Gastroesophageal sphincter (tissue), 4 donors: ENCODE results near the gene SCAP. TPM values are rescaled to one million over a fixed set of nuclear protein-coding genes. Genes with fewer than 3 reads are reported as not detected.
A peak's percentile ranks its signal among the peaks of the same experiment; 100 is the strongest.

ENCODE experiments used
- ATAC-seq: fragments of 150-250 bp; one replicate; pipeline ENCODE4 v1.9.1; 2016; ENCODE audit warnings: mild to moderate bottlenecking, moderate library complexity
- H3K27ac ChIP-seq, 4 donors: fragments of 200-600 bp; sonication (generic) in 3 of 4; 1 replicate in 3 of 4; 2 replicates in 1 of 4; pipeline ENCODE4 v1.5.1; 2016 to 2019
- H3K27me3 ChIP-seq: fragments of 200-600 bp; sonication (generic); one replicate; pipeline ENCODE4 v1.5.1; 2019
- H3K36me3 ChIP-seq, 2 donors: fragments of 200-600 bp; sonication (generic); one replicate each; pipeline ENCODE4 v1.5.1; 2019; ENCODE audit warnings: control low read depth in 1 of 2
- H3K4me1 ChIP-seq, 3 donors: fragments of 200-600 bp; sonication (generic); 1 replicate in 2 of 3; 2 replicates in 1 of 3; pipeline ENCODE4 v1.5.1; 2016 to 2019; ENCODE audit warnings: control low read depth in 2 of 3
- H3K4me3 ChIP-seq, 2 donors: fragments of 200-600 bp; sonication (generic); one replicate each; pipeline ENCODE4 v1.5.1; 2019; ENCODE audit warnings: mild to moderate bottlenecking in 1 of 2, moderate library complexity in 1 of 2
- H3K9me3 ChIP-seq, 3 donors: fragments of 200-600 bp; sonication (generic); one replicate each; pipeline ENCODE4 v1.5.1; 2017 to 2019; ENCODE audit warnings: control low read depth in 2 of 3
- CTCF ChIP-seq, 4 experiments: fragments of 200-600 bp in 2 of 4; fragments of 450-650 bp in 2 of 4; sonication (generic) in 1 of 4; IDR thresholded peaks; one replicate each; pipeline ENCODE4 v1.5.1; 2017 to 2019; ENCODE audit warnings: antibody characterized with exemption in 4 of 4, mild to moderate bottlenecking in 2 of 4, moderate library complexity in 2 of 4
- EP300 ChIP-seq: sonication (generic); formaldehyde crosslinking; IDR thresholded peaks from one replicate; pipeline ENCODE4 v1.6.1; 2017; ENCODE audit warnings: antibody characterized with exemption, mild to moderate bottlenecking
- POLR2A ChIP-seq, 2 donors: fragments of 450-650 bp; IDR thresholded peaks; one replicate each; pipeline ENCODE4 v1.6.1; 2017; ENCODE audit warnings: antibody characterized with exemption in 2 of 2, mild to moderate bottlenecking in 2 of 2, moderate library complexity in 1 of 2
- POLR2AphosphoS5 ChIP-seq: sonication (generic); formaldehyde crosslinking; IDR thresholded peaks from one replicate; pipeline ENCODE4 v1.6.1; 2017; ENCODE audit warnings: antibody characterized with exemption
- WGBS, 2 donors: methylation state at CpG; one replicate each; pipeline ENCODE4 v1.1.5; 2018; ENCODE audit warnings: low coverage in 1 of 2; 5-methylcytosine and 5-hydroxymethylcytosine counted together
- total RNA-seq, 4 donors: library from RNA; depleted of rRNA; stranded (reverse); fragments of >200 nt; gene quantifications; one replicate each; pipeline ENCODE4 v1.1.0, GENCODE V29; 2016

The SCAP gene
- total RNA-seq, 4 donors from 2014 or later: 58.8 to 93.5 (median 71.5) TPM

DNA sequence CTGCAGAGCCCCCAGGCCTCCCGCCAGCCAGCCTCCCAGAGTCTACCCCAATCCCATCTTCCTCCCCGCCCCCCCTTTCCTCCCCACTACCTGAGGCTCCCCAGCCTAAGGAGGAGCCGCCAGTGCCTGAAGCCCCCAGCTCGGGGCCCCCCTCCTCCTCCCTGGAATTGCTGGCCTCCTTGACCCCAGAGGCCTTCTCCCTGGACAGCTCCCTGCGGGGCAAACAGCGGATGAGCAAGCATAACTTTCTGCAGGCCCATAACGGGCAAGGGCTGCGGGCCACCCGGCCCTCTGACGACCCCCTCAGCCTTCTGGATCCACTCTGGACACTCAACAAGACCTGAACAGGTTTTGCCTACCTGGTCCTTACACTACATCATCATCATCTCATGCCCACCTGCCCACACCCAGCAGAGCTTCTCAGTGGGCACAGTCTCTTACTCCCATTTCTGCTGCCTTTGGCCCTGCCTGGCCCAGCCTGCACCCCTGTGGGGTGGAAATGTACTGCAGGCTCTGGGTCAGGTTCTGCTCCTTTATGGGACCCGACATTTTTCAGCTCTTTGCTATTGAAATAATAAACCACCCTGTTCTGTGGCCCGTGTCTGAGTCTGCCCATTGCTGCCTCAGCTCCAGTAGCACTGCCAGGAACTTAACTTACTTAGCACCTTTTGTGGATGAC lies 62.8 kb downstream of the SCAP start:
- Histone ChIP-seq H3K4me1 (no peaks in the 10 kb centered on the region), H3K36me3 (peaks cover 0 to 95% of the 10 kb centered on the region in 2 donors), H3K9me3 (no peaks in the 10 kb centered on the region), H3K4me3 (no peak overlapping the region), H3K27ac (no peak overlapping the region), H3K27me3 (no peaks in the 10 kb centered on the region)
- TF ChIP-seq CTCF (IDR thresholded peaks at IDR 0.05): peak in 1 of 4 experiments; percentile 8
- no peak for TF ChIP-seq POLR2AphosphoS5
- TF ChIP-seq EP300: no peak
- TF ChIP-seq POLR2A (IDR thresholded peaks at IDR 0.05): no peak
- ATAC-seq: no peak
- 33 to 66% methylated on average over 1 to 6 of the region's 12 CpGs for WGBS, 2 donors

- H3K4me3 ChIP-seq: no peak overlapping the region
- H3K36me3 ChIP-seq: peaks cover 0 to 97% of the 10 kb centered on the region in 2 donors
- H3K4me1 ChIP-seq: no peaks in the 10 kb centered on the region
- 40 to 80% methylated on average over 1 of the region's 5 CpGs for WGBS, 2 donors
- H3K27me3 ChIP-seq: no peaks in the 10 kb centered on the region
- ATAC-seq: no peak
- no peak overlapping the region for H3K27ac ChIP-seq
- no peaks in the 10 kb centered on the region for H3K9me3 ChIP-seq
- TF ChIP-seq CTCF (IDR thresholded peaks at IDR 0.05) (no peak), POLR2AphosphoS5 (no peak), POLR2A (IDR thresholded peaks at IDR 0.05) (no peak), EP300 (no peak)
Measured at GRCh38 chr3:47412453-47412756, 63.3 kb downstream of the SCAP start.

- H3K4me3 ChIP-seq: no peak overlapping the region
- TF ChIP-seq EP300 (no peak), POLR2AphosphoS5 (no peak), POLR2A (IDR thresholded peaks at IDR 0.05) (no peak), CTCF (IDR thresholded peaks at IDR 0.05) (no peak)
- H3K9me3 ChIP-seq: no peaks in the 10 kb centered on the region
- no peaks in the 10 kb centered on the region for H3K4me1 ChIP-seq
- no peak overlapping the region for H3K27ac ChIP-seq
- no peaks in the 10 kb centered on the region for H3K27me3 ChIP-seq
- ATAC-seq: no peak
- 100% methylated on average over 1 of the region's 24 CpGs; no CpG with 5 or more reads in 1 of the 2 donors for WGBS, 2 donors
- H3K36me3 ChIP-seq: peaks cover 0 to 97% of the 10 kb centered on the region in 2 donors
Measured at GRCh38 chr3:47411696-47412452, 63.9 kb downstream of the SCAP start.

GRCh38 chr3:47410801-47411646 lies 64.7 kb downstream of the SCAP start:
- H3K4me1 ChIP-seq: peaks cover 0 to 5% (median 0%) of the 10 kb centered on the region in 3 donors
- no peaks in the 10 kb centered on the region for H3K9me3 ChIP-seq
- no peaks in the 10 kb centered on the region for H3K27me3 ChIP-seq
- no peak overlapping the region for H3K4me3 ChIP-seq
- H3K36me3 ChIP-seq: peaks cover 0 to 100% of the 10 kb centered on the region in 2 donors
- TF ChIP-seq POLR2A (IDR thresholded peaks at IDR 0.05) (no peak), EP300 (no peak), POLR2AphosphoS5 (no peak), CTCF (IDR thresholded peaks at IDR 0.05) (no peak)
- ATAC-seq: no peak
- 80% methylated on average over 1 of the region's 30 CpGs; no CpG with 5 or more reads in 1 of the 2 donors for WGBS, 2 donors
- H3K27ac ChIP-seq: no peak overlapping the region
